Superior temporal gyrus (tissue), 1 donor: ENCODE measurements around the gene ATF5.
A peak's percentile ranks its signal among the peaks of the same experiment; 100 is the strongest.
"Not testable (repeated sequence)": the region's sequence is repeated elsewhere in the genome, so short reads cannot be mapped to it uniquely, and the experiment has no call there.

Experiments used
- DNase-seq: peaks from one replicate; pipeline ENCODE4 v3.0.0-alpha.2; 2016; ENCODE audit errors: extremely low spot score

Gene ATF5

GRCh38 chr19:49923055-49924003 is 5.7 kb upstream of the ATF5 start:
- DNase-seq, result no peak

- no peak for DNase-seq
These were observed 4.8 kb upstream of the ATF5 start for GRCh38 chr19:49924004-49924880.

GRCh38 chr19:49924881-49925210 is 4.2 kb upstream of the ATF5 start:
- not testable (repeated sequence) for DNase-seq

GRCh38 chr19:49925486-49925885 is 3.5 kb upstream of the ATF5 start:
- no peak for DNase-seq

- DNase-seq, result no peak
These were observed 2.5 kb upstream of the ATF5 start for GRCh38 chr19:49926515-49926914.

- no peak for DNase-seq
These were observed 1.3 kb upstream of the ATF5 start for GRCh38 chr19:49927526-49928264.

- peak; percentile 94 for DNase-seq
These were observed 842 bp downstream of the ATF5 start for GRCh38 chr19:49929611-49930482.

GRCh38 chr19:49930483-49931011 is 1.5 kb downstream of the ATF5 start:
- DNase-seq, result no peak

- DNase-seq, result no peak
These were observed 2.5 kb downstream of the ATF5 start for GRCh38 chr19:49931293-49932040.

GRCh38 chr19:49932041-49932451 is 3.0 kb downstream of the ATF5 start:
- DNase-seq, result no peak

GRCh38 chr19:49932731-49933131 is 3.7 kb downstream of the ATF5 start:
- DNase-seq, result no peak

- DNase-seq, result no peak
These were observed 4.6 kb downstream of the ATF5 start for GRCh38 chr19:49933643-49934042.

- no peak for DNase-seq
These were observed 7.5 kb downstream of the ATF5 start for GRCh38 chr19:49936549-49936948.

GRCh38 chr19:49937750-49938381 is 8.9 kb downstream of the ATF5 start:
- DNase-seq, result peak; percentile 83

- no peak for DNase-seq
These were observed 9.7 kb downstream of the ATF5 start for GRCh38 chr19:49938662-49939061.

GRCh38 chr19:49939721-49940481 is 10.9 kb downstream of the ATF5 start:
- no peak for DNase-seq

GRCh38 chr19:49940482-49940791 is 11.4 kb downstream of the ATF5 start:
- DNase-seq, result no peak

GRCh38 chr19:49944567-49944966 is 15.6 kb downstream of the ATF5 start:
- not testable (repeated sequence) for DNase-seq

GRCh38 chr19:49946415-49946814 is 17.4 kb downstream of the ATF5 start:
- no peak for DNase-seq
